Nephron progenitor cell (in vitro differentiated cells): Measurements from ENCODE around the gene SLC25A34.
A peak's percentile ranks its signal among the peaks of the same experiment; 100 is the strongest.

ENCODE experiments used
- DNase-seq: peaks from one replicate; pipeline ENCODE4 v3.0.0; 2021
- H3K27ac Mint-ChIP-seq: 2 replicates; pipeline ENCODE4 v1.8.0; 2021; ENCODE audit warnings: mild to moderate bottlenecking, moderate library complexity, mixed read lengths
- H3K27me3 Mint-ChIP-seq: 2 replicates; pipeline ENCODE4 v1.8.0; 2021; ENCODE audit warnings: mild to moderate bottlenecking, low read depth, mixed read lengths; ENCODE audit not compliant: poor library complexity
- H3K36me3 Mint-ChIP-seq: 2 replicates; pipeline ENCODE4 v1.8.0; 2021; ENCODE audit warnings: low read depth, mixed read lengths
- H3K4me1 Mint-ChIP-seq: 2 replicates; pipeline ENCODE4 v1.8.0; 2021; ENCODE audit warnings: mixed read lengths
- H3K4me3 Mint-ChIP-seq: 2 replicates; pipeline ENCODE4 v1.8.0; 2021; ENCODE audit warnings: mild to moderate bottlenecking, moderate library complexity, mixed read lengths
- H3K9me3 Mint-ChIP-seq: 2 replicates; pipeline ENCODE4 v1.8.0; 2021; ENCODE audit warnings: mild to moderate bottlenecking, moderate library complexity, mixed read lengths
- TF ChIP-seq, protein P1 (sequence below): fragments of 200-600 bp; sonication (generic); IDR thresholded peaks from 2 replicates; pipeline ENCODE4 v1.5.0; 2021; ENCODE audit warnings: antibody characterized with exemption

Gene SLC25A34

DNA sequence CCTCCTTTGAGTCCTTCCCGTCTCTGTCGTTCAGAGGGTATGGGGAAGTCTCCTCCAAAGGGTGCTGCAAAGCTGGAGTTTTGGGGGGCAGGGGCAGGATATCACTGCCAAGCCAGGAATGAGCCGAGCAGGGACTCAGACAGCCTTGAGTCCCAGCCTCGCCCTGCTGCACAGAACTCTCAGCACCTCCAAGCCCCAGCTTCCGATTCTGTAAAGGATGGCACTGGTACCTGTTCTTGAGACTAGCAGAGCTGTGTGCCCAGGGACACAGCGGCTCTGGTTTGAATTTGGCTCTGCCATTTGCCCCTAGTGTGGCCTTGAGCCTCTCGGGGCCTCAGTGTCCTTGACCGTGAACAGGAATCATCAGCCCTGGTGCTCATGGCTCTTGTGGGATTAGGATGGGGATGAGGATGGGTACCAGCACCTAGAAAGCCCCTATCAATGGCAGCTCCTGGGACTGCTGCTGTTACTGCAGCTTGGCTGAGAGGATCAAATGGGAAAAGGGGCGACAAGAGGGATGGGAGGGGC lies 21.0 kb downstream of the SLC25A34 start:
- Mint-ChIP-seq H3K4me3 (peak overlapping the region; percentile 68), H3K27me3 (peaks cover 14% of the 10 kb centered on the region), H3K27ac (no peak overlapping the region), H3K36me3 (peaks cover 4% of the 10 kb centered on the region), H3K9me3 (no peaks in the 10 kb centered on the region), H3K4me1 (peaks cover 52% of the 10 kb centered on the region)
- no peak for DNase-seq
- TF ChIP-seq, protein P1, sequence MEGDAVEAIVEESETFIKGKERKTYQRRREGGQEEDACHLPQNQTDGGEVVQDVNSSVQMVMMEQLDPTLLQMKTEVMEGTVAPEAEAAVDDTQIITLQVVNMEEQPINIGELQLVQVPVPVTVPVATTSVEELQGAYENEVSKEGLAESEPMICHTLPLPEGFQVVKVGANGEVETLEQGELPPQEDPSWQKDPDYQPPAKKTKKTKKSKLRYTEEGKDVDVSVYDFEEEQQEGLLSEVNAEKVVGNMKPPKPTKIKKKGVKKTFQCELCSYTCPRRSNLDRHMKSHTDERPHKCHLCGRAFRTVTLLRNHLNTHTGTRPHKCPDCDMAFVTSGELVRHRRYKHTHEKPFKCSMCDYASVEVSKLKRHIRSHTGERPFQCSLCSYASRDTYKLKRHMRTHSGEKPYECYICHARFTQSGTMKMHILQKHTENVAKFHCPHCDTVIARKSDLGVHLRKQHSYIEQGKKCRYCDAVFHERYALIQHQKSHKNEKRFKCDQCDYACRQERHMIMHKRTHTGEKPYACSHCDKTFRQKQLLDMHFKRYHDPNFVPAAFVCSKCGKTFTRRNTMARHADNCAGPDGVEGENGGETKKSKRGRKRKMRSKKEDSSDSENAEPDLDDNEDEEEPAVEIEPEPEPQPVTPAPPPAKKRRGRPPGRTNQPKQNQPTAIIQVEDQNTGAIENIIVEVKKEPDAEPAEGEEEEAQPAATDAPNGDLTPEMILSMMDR: no peak

DNA sequence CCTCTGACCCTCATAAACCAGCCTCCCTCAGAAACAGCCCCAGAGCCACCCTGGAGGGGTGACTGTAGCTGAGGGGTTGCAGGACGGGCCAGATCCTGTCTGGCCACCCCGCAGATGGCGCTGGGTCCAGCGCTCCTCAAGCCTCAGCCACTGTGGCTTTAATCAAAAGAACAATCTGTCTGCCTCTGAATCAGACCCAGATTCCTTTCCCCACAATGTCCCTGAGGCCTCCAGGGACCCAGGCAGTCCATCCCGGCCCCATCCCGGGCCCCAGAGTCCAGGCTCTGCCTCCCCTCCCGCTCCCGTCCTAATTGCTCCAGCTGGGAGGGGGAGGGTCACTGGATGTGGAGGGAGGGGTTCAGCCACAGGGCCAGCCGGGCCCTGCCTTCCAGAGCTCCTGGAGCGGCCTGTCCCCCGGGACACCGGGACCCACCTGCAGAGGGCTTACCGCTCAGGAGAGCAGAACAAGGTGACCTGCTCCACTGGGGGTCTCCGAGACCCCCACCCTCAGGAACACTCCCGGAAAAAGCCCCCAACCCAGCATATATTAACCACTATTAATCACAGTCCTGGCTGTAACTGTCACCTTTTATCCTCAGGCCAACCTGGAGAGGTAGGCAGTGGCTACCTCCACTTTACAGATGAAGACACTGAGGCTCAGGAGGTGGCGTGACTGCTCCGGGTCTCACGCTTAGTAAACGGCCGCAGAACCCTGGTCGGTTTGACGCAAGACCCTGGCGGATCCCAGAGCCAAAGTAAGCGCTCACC lies 21.7 kb downstream of the SLC25A34 start:
- TF ChIP-seq, protein P1: no peak
- peak overlapping the region; percentile 79 for H3K4me3 Mint-ChIP-seq
- H3K27ac Mint-ChIP-seq: no peak overlapping the region
- H3K36me3 Mint-ChIP-seq: peaks cover 8% of the 10 kb centered on the region
- H3K4me1 Mint-ChIP-seq: peaks cover 57% of the 10 kb centered on the region
- H3K9me3 Mint-ChIP-seq: no peaks in the 10 kb centered on the region
- peaks cover 11% of the 10 kb centered on the region for H3K27me3 Mint-ChIP-seq
- DNase-seq: peak; percentile 53

DNA sequence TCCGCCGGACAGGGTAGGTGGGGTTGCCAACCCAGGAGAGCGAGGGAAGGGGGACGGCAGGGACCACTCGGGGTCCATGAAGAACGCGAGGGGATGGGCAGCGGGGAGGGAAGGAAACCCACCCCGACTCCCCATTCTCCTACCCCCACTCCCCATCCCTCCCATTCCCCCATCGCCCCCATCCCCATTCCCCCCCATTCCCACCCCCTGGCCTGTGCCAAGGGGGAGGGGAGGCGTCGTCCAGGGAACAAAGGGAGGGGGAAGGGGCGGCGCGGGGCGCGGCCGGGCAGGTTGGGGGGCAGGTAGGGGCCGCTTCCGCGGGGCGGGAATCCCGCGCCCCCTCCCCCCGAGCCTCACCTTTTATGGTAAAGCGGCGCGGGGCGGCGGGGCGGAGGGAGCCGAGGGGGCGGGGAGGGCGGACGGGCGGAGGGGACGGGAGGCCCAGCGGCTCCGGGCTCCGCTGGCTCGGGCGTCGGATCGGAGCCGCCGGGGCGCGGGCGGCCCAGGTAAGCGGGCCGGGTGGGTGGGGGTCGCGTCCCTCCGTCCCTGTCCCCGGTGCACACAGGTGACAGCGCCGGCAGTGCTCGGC lies 22.4 kb downstream of the SLC25A34 start, which contains the start of gene FBLIM1:
FBLIM1 (plus strand) TSS at position 453 of the 589 bp plus-strand sequence. CDS start 6,189 bp downstream, outside the sequence.
- Mint-ChIP-seq H3K27me3 (peaks cover 11% of the 10 kb centered on the region), H3K9me3 (no peaks in the 10 kb centered on the region)

GRCh38 chr1:15758953-15759661 lies 23.0 kb downstream of the SLC25A34 start:
- H3K36me3 Mint-ChIP-seq: peaks cover 11% of the 10 kb centered on the region
- H3K9me3 Mint-ChIP-seq: no peaks in the 10 kb centered on the region
- peak overlapping the region; percentile 86 for H3K4me3 Mint-ChIP-seq
- H3K27ac Mint-ChIP-seq: peak overlapping the region; percentile 85
- H3K4me1 Mint-ChIP-seq: peaks cover 58% of the 10 kb centered on the region
- TF ChIP-seq, protein P1: no peak
- DNase-seq: peak; percentile 60
- peaks cover 11% of the 10 kb centered on the region for H3K27me3 Mint-ChIP-seq

More for the DNA sequence above, 22.4 kb downstream of the SLC25A34 start, which contains the start of gene FBLIM1:
- Mint-ChIP-seq H3K27ac (peak within 1 kb of the TSS; percentile 85), H3K4me3 (peak within 1 kb of the TSS; percentile 86), H3K36me3 (peaks cover 9% of the 10 kb centered on the region), H3K4me1 (peaks cover 56% of the 10 kb centered on the region)
- TF ChIP-seq, protein P1: no peak
- peak; percentile 66 for DNase-seq

- peak; percentile 51 for DNase-seq
- no peaks in the 10 kb centered on the region for H3K9me3 Mint-ChIP-seq
- H3K36me3 Mint-ChIP-seq: peaks cover 24% of the 10 kb centered on the region
Observed at GRCh38 chr1:15760520-15761211, 24.6 kb downstream of the SLC25A34 start.

More at GRCh38 chr1:15760520-15761211, 24.6 kb downstream of the SLC25A34 start:
- Mint-ChIP-seq H3K27me3 (peaks cover 9% of the 10 kb centered on the region), H3K4me3 (peak overlapping the region; percentile 86), H3K27ac (no peak overlapping the region), H3K4me1 (peaks cover 59% of the 10 kb centered on the region)
- TF ChIP-seq, protein P1: no peak
